PC-3 (cell line): ENCODE data around the gene ALDH8A1.

ENCODE experiments used
- CTCF ChIP-seq: fragments of 300-600 bp; sonication (generic); conservative IDR thresholded peaks from 2 replicates; pipeline ENCODE4 v1.5.1; 2017; ENCODE audit warnings: antibody characterized with exemption, low read depth, mild to moderate bottlenecking, low read length
- EZH2phosphoT487 ChIP-seq: fragments of 300-600 bp; sonication (generic); IDR thresholded peaks from 2 replicates; pipeline ENCODE4 v1.6.1; 2018; ENCODE audit warnings: mild to moderate bottlenecking, antibody characterized with exemption, low read length, borderline replicate concordance

- no peak for TF ChIP-seq EZH2phosphoT487
- TF ChIP-seq CTCF = no peak
Measured at GRCh38 chr6:134979142-134979541, 29.2 kb upstream of the ALDH8A1 start.
